Astrocyte (in vitro differentiated cells and primary cell): ENCODE results near the gene KRT6B. TPM values are rescaled to one million over a fixed set of nuclear protein-coding genes. Genes with fewer than 3 reads are reported as not detected.

Experiments used
- DNase-seq: peaks from one replicate; pipeline ENCODE4 v3.0.0-alpha.2; 2010; ENCODE audit warnings: low read depth
- FAIRE-seq: peaks from 2 replicates; lab custom pipeline; 2011; peaks lifted over from hg19 to GRCh38; lab: Jason Lieb, UNC
- H2AFZ ChIP-seq: 2 replicates; pipeline ENCODE4 v1.6.0; 2012; ENCODE audit warnings: low read depth, low read length, inconsistent platforms
- H3K27ac ChIP-seq: 2 replicates; pipeline ENCODE4 v1.5.1; 2011; ENCODE audit warnings: low read depth, low read length, inconsistent platforms
- H3K27me3 ChIP-seq: 2 replicates; pipeline ENCODE4 v1.6.0; 2011; ENCODE audit warnings: low read length, inconsistent platforms; ENCODE audit not compliant: insufficient read depth
- H3K36me3 ChIP-seq: 2 replicates; pipeline ENCODE4 v1.5.1; 2011; ENCODE audit warnings: low read length, inconsistent platforms; ENCODE audit not compliant: insufficient read depth
- H3K4me1 ChIP-seq: 2 replicates; pipeline ENCODE4 v1.5.1; 2011; ENCODE audit warnings: low read length, inconsistent platforms; ENCODE audit not compliant: insufficient read depth
- H3K4me2 ChIP-seq: 2 replicates; pipeline ENCODE4 v1.6.0; 2012; ENCODE audit warnings: low read length, inconsistent platforms
- H3K4me3 ChIP-seq: 2 replicates; pipeline ENCODE4 v1.5.1; 2011; ENCODE audit warnings: low read depth, mild to moderate bottlenecking, low read length, inconsistent platforms; ENCODE audit not compliant: insufficient read depth
- H3K79me2 ChIP-seq: 2 replicates; pipeline ENCODE4 v1.6.0; 2012; ENCODE audit warnings: mild to moderate bottlenecking, low read length, inconsistent platforms; ENCODE audit not compliant: insufficient read depth
- H3K9ac ChIP-seq: 2 replicates; pipeline ENCODE4 v1.6.0; 2012; ENCODE audit warnings: mild to moderate bottlenecking, low read length, inconsistent platforms
- H3K9me3 ChIP-seq: 2 replicates; pipeline ENCODE4 v1.5.1; 2012; ENCODE audit warnings: low read depth, mild to moderate bottlenecking, low read length, inconsistent platforms; ENCODE audit not compliant: insufficient read depth
- H4K20me1 ChIP-seq: 2 replicates; pipeline ENCODE4 v1.6.0; 2012; ENCODE audit warnings: low read length, inconsistent platforms; ENCODE audit not compliant: insufficient read depth
- H3K27ac Mint-ChIP-seq: one replicate; pipeline ENCODE4 v1.8.0; 2021; ENCODE audit warnings: mild to moderate bottlenecking, mixed read lengths; ENCODE audit not compliant: unreplicated experiment
- H3K27me3 Mint-ChIP-seq: one replicate; pipeline ENCODE4 v1.8.0; 2021; ENCODE audit warnings: low read depth, mixed read lengths; ENCODE audit not compliant: unreplicated experiment
- H3K36me3 Mint-ChIP-seq: one replicate; pipeline ENCODE4 v1.8.0; 2021; ENCODE audit warnings: low read depth, mixed read lengths; ENCODE audit not compliant: unreplicated experiment
- H3K4me1 Mint-ChIP-seq: one replicate; pipeline ENCODE4 v1.8.0; 2021; ENCODE audit warnings: low read depth, mixed read lengths; ENCODE audit not compliant: unreplicated experiment
- H3K4me3 Mint-ChIP-seq: one replicate; pipeline ENCODE4 v1.8.0; 2021; ENCODE audit warnings: mild to moderate bottlenecking, moderate library complexity, mixed read lengths; ENCODE audit not compliant: unreplicated experiment
- H3K9me3 Mint-ChIP-seq: one replicate; pipeline ENCODE4 v1.8.0; 2021; ENCODE audit warnings: mild to moderate bottlenecking, mixed read lengths; ENCODE audit not compliant: unreplicated experiment
- CTCF ChIP-seq: IDR thresholded peaks from 2 replicates; pipeline ENCODE4 v1.5.1; 2011; ENCODE audit warnings: low read depth, mild to moderate bottlenecking, inconsistent platforms, low read length, moderate library complexity; ENCODE audit not compliant: insufficient read depth
- EZH2 ChIP-seq: IDR thresholded peaks from 2 replicates; pipeline ENCODE4 v1.6.1; 2012; ENCODE audit warnings: mild to moderate bottlenecking, low read length, inconsistent platforms; ENCODE audit not compliant: insufficient read depth
- total RNA-seq: library from RNA; stranded (reverse); gene quantifications from 2 replicates; pipeline ENCODE4 v1.2.1, GENCODE V29; 2021

The KRT6B gene
- total RNA-seq, 1 donor from 2014 or later: not detected

- Mint-ChIP-seq H3K4me1 (peaks cover 32% of the 10 kb centered on the region), H3K36me3 (no peaks in the 10 kb centered on the region), H3K27ac (peak overlapping the region; percentile 65), H3K4me3 (no peak overlapping the region), H3K27me3 (peaks cover 16% of the 10 kb centered on the region), H3K9me3 (no peaks in the 10 kb centered on the region)
- peaks cover 25% of the 10 kb centered on the region for H3K4me1 ChIP-seq
- peaks cover 9% of the 10 kb centered on the region for H3K27me3 ChIP-seq
- H3K4me3 ChIP-seq: no peak overlapping the region
- H4K20me1 ChIP-seq: no peaks in the 10 kb centered on the region
- TF ChIP-seq EZH2 (no peak), CTCF (no peak)
- H3K4me2 ChIP-seq: peak overlapping the region; percentile 63
- peak overlapping the region; percentile 86 for H3K27ac ChIP-seq
- no peaks in the 10 kb centered on the region for H3K36me3 ChIP-seq
- no peaks in the 10 kb centered on the region for H3K79me2 ChIP-seq
- H2AFZ ChIP-seq: no peak overlapping the region
- no peaks in the 10 kb centered on the region for H3K9me3 ChIP-seq
- DNase-seq (peak; percentile 75), FAIRE-seq (no peak)
- peak overlapping the region; percentile 60 for H3K9ac ChIP-seq
Observed at GRCh38 chr12:52496590-52497071, 44.7 kb upstream of the KRT6B start.

- Histone ChIP-seq H3K9me3 (no peaks in the 10 kb centered on the region), H3K27ac (peak overlapping the region; percentile 86), H3K4me1 (peaks cover 25% of the 10 kb centered on the region), H3K4me2 (peak overlapping the region; percentile 63), H3K36me3 (no peaks in the 10 kb centered on the region), H2AFZ (peak overlapping the region; percentile 37), H3K4me3 (no peak overlapping the region), H3K9ac (peak overlapping the region; percentile 60), H3K27me3 (peaks cover 14% of the 10 kb centered on the region), H4K20me1 (no peaks in the 10 kb centered on the region), H3K79me2 (no peaks in the 10 kb centered on the region)
- Mint-ChIP-seq H3K27me3 (peaks cover 22% of the 10 kb centered on the region), H3K4me3 (no peak overlapping the region), H3K36me3 (no peaks in the 10 kb centered on the region), H3K4me1 (peaks cover 32% of the 10 kb centered on the region), H3K9me3 (no peaks in the 10 kb centered on the region), H3K27ac (peak overlapping the region; percentile 65)
- FAIRE-seq: no peak
- DNase-seq: no peak
- no peak for TF ChIP-seq EZH2
- no peak for TF ChIP-seq CTCF
Observed at GRCh38 chr12:52496054-52496453, 44.1 kb upstream of the KRT6B start.

GRCh38 chr12:52495389-52495788 lies 43.4 kb upstream of the KRT6B start:
- Mint-ChIP-seq H3K4me1 (peaks cover 28% of the 10 kb centered on the region), H3K36me3 (no peaks in the 10 kb centered on the region), H3K9me3 (peaks cover 2% of the 10 kb centered on the region), H3K27ac (no peak overlapping the region), H3K4me3 (no peak overlapping the region), H3K27me3 (peaks cover 28% of the 10 kb centered on the region)
- Histone ChIP-seq H3K9me3 (no peaks in the 10 kb centered on the region), H3K4me2 (peak overlapping the region; percentile 63), H3K27ac (peak overlapping the region; percentile 8), H3K4me3 (no peak overlapping the region), H3K27me3 (peaks cover 14% of the 10 kb centered on the region), H3K79me2 (no peaks in the 10 kb centered on the region), H4K20me1 (no peaks in the 10 kb centered on the region), H3K9ac (no peak overlapping the region), H3K4me1 (peaks cover 23% of the 10 kb centered on the region), H2AFZ (no peak overlapping the region), H3K36me3 (no peaks in the 10 kb centered on the region)
- FAIRE-seq (no peak), DNase-seq (no peak)
- TF ChIP-seq EZH2 (no peak), CTCF (no peak)
